Thoracic aorta (tissue), 2 donors: Measurements from ENCODE around the gene MTMR8. TPM values are rescaled to one million over a fixed set of nuclear protein-coding genes. Genes with fewer than 3 reads are reported as not detected.

Experiments used
- ATAC-seq: fragments of 150-250 bp; one replicate; pipeline ENCODE4 v1.8.0; 2017; ENCODE audit warnings: low read depth; ENCODE audit not compliant: insufficient number of reproducible peaks, low FRiP score
- DNase-seq: peaks from one replicate; pipeline ENCODE4 v3.0.0-alpha.2; 2020; ENCODE audit warnings: low spot score
- H3K27ac ChIP-seq, 2 donors: fragments of 200-600 bp; sonication (generic); 1 replicate in 1 of 2; 2 replicates in 1 of 2; pipeline ENCODE4 v1.5.1; 2016; ENCODE audit warnings: mild to moderate bottlenecking in 2 of 2, moderate library complexity in 2 of 2
- H3K27me3 ChIP-seq: fragments of 200-600 bp; sonication (generic); replicated peaks from 2 replicates; pipeline ENCODE4 v1.6.0; 2016; ENCODE audit warnings: mild to moderate bottlenecking; ENCODE audit not compliant: insufficient read depth
- H3K36me3 ChIP-seq: fragments of 200-600 bp; sonication (generic); one replicate; pipeline ENCODE4 v1.5.1; 2016
- H3K4me1 ChIP-seq, 2 donors: fragments of 200-600 bp; sonication (generic); 1 replicate in 1 of 2; 2 replicates in 1 of 2; pipeline versions ENCODE4 v1.5.1 to v1.6.0; 2016; ENCODE audit warnings: low read depth in 2 of 2, mild to moderate bottlenecking in 1 of 2; ENCODE audit not compliant: control insufficient read depth in 1 of 2
- H3K4me3 ChIP-seq: fragments of 200-600 bp; sonication (generic); 2 replicates; pipeline ENCODE4 v1.5.1; 2016; ENCODE audit warnings: mild to moderate bottlenecking
- H3K9me3 ChIP-seq: fragments of 200-600 bp; sonication (generic); 2 replicates; pipeline ENCODE4 v1.5.1; 2016
- total RNA-seq, 2 donors: library from RNA; depleted of rRNA; stranded (reverse); fragments of >200 nt; gene quantifications; one replicate each; pipeline versions ENCODE4 v1.1.0 to v1.2.3, GENCODE V29; 2016
- TF ChIP-seq, protein P1 (sequence below): fragments of 200-600 bp; sonication (generic); IDR thresholded peaks from one replicate; pipeline ENCODE4 v1.5.1; 2019; ENCODE audit warnings: antibody characterized with exemption

MTMR8 gene
- total RNA-seq, 2 donors from 2014 or later = 3.5 to 12.1 TPM

DNA sequence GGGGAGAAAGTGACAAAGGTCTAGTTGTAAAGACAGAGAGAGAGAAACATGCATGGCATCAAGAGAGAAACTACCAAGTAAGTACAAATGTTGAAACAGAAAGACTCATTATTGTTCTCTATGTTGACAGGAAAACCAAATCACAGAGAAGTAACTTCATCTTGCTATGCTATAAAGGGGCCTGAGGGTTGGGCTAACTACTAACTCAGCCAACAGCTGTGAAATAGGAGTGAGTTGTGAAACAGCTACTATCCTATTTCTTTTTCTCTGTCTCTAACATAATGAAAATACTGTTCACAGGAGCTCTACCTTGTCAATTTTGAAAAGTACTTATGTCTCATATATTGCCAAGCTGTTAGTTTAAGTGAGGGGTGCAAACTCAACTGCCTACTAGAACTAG lies 65.0 kb downstream of the MTMR8 start:
- Histone ChIP-seq H3K4me3 (no peak overlapping the region), H3K9me3 (no peaks in the 10 kb centered on the region), H3K36me3 (no peaks in the 10 kb centered on the region), H3K27me3 (no peaks in the 10 kb centered on the region), H3K4me1 (no peaks in the 10 kb centered on the region), H3K27ac (no peak overlapping the region)
- DNase-seq = no peak
- no peak for ATAC-seq
- TF ChIP-seq, protein P1, sequence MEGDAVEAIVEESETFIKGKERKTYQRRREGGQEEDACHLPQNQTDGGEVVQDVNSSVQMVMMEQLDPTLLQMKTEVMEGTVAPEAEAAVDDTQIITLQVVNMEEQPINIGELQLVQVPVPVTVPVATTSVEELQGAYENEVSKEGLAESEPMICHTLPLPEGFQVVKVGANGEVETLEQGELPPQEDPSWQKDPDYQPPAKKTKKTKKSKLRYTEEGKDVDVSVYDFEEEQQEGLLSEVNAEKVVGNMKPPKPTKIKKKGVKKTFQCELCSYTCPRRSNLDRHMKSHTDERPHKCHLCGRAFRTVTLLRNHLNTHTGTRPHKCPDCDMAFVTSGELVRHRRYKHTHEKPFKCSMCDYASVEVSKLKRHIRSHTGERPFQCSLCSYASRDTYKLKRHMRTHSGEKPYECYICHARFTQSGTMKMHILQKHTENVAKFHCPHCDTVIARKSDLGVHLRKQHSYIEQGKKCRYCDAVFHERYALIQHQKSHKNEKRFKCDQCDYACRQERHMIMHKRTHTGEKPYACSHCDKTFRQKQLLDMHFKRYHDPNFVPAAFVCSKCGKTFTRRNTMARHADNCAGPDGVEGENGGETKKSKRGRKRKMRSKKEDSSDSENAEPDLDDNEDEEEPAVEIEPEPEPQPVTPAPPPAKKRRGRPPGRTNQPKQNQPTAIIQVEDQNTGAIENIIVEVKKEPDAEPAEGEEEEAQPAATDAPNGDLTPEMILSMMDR = no peak

DNA sequence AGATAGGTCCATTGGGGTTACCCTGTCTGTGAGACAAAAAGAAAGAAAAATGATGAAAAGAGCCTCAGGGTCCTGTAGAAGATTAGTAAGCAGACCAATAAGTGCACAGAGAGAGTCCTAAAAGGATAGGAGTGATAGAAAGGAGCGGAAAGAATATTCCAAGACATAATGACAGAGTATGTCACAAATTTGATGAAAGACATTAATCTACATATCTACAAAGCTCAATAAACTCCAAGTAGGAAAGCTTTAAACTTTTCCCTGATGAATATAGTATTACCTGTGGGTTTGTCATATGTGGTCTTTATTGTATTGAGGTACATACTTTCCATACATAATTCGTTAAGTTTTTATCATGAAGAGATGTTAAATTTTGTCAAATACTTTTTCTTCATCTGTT lies 73.7 kb downstream of the MTMR8 start:
- Histone ChIP-seq H3K36me3 (peaks cover 6% of the 10 kb centered on the region), H3K27me3 (no peaks in the 10 kb centered on the region), H3K4me3 (no peak overlapping the region), H3K27ac (no peak overlapping the region), H3K9me3 (peaks cover 3% of the 10 kb centered on the region), H3K4me1 (no peaks in the 10 kb centered on the region)
- ATAC-seq = no peak
- no peak for DNase-seq
- TF ChIP-seq, protein P1 = no peak

DNA sequence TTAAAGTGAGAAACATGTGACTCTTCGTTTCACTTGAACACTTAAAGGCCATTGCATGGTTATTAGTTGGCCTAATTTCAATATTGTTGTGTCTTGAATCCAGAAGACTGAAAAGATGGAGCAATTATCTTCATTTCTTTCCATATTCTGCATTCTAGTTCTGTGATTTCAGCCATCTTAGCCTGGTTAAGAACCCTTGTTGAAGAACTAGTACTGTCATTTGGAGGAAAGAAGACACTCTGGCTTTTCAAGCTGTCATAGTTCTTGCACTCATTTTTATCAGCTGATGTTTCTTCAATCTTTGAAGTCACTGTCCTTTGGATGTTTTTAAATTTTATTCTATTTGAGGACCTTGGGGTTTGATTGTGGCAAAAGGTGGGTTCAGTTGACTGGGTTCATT lies 81.6 kb downstream of the MTMR8 start:
- H3K36me3 ChIP-seq = no peaks in the 10 kb centered on the region
- no peaks in the 10 kb centered on the region for H3K4me1 ChIP-seq
- DNase-seq (no peak), ATAC-seq (no peak)
- H3K4me3 ChIP-seq = no peak overlapping the region
- TF ChIP-seq, protein P1 = no peak
- H3K27me3 ChIP-seq = no peaks in the 10 kb centered on the region
- H3K27ac ChIP-seq = no peak overlapping the region
- no peaks in the 10 kb centered on the region for H3K9me3 ChIP-seq

DNA sequence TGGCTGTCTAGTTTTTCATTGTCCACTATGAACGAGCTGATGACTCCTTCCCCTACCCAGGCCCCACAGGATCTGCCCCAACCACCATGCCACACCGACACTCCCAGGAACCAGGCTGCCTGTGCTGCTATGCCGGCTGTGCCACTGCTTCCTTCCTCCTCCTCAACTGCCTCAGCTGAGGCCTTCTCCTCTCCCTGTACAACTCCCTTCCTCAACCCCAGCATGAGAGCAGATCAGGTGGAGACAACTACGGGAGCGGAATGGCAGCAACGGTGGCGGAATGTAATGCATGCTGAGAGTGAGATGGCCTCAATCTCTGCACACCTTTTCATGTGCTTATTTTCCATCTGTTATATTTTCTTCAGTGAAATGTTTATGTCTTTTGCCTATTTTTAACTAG lies 88.5 kb downstream of the MTMR8 start:
- Histone ChIP-seq H3K36me3 (no peaks in the 10 kb centered on the region), H3K4me1 (no peaks in the 10 kb centered on the region), H3K4me3 (no peak overlapping the region), H3K27me3 (no peaks in the 10 kb centered on the region), H3K27ac (no peak overlapping the region), H3K9me3 (no peaks in the 10 kb centered on the region)
- TF ChIP-seq, protein P1 = no peak
- DNase-seq (no peak), ATAC-seq (no peak)

DNA sequence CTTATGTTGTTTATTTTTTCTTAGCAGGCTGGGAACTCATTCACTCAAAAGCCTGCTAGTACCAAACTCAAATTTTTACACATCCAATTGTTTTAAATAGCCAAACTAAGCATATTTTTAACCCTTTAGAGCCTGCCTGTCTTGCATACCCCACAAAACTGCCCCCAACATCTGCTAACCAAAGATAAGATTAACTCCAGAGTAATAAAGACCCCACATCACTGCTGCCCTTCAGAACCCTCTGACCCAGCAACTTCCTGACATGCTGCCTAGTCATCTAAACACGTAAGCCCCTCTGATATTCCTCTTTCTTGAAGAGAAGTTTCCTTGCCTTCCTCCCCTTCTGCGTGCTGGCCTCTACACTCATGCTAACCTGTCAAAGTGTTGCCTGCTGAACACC lies 104.1 kb downstream of the MTMR8 start:
- no peak overlapping the region for H3K27ac ChIP-seq
- no peaks in the 10 kb centered on the region for H3K27me3 ChIP-seq
- H3K4me3 ChIP-seq = no peak overlapping the region
- H3K4me1 ChIP-seq = no peaks in the 10 kb centered on the region
- no peak for ATAC-seq
- no peak for DNase-seq
- TF ChIP-seq, protein P1 = no peak
- H3K9me3 ChIP-seq = no peaks in the 10 kb centered on the region
- H3K36me3 ChIP-seq = no peaks in the 10 kb centered on the region
